HepG2 (cell line): Measurements from ENCODE around the gene NCOA3. TPM values are rescaled to one million over a fixed set of nuclear protein-coding genes. Genes with fewer than 3 reads are reported as not detected.

Experiments used
- DNMT1 ChIP-seq: sonication (generic); formaldehyde crosslinking; IDR thresholded peaks from 2 replicates; pipeline ENCODE4 v1.5.1; 2020; ENCODE audit warnings: mild to moderate bottlenecking, missing genetic modification reagents
- ELF4 ChIP-seq: sonication (generic); formaldehyde crosslinking; IDR thresholded peaks from 2 replicates; pipeline ENCODE4 v1.5.0; 2020; ENCODE audit warnings: missing genetic modification reagents, mild to moderate bottlenecking, moderate library complexity, borderline replicate concordance
- NCOA1 ChIP-seq: sonication (generic); formaldehyde crosslinking; IDR thresholded peaks from 2 replicates; pipeline ENCODE4 v1.9.0; 2021; ENCODE audit warnings: missing genetic modification reagents
- PAWR ChIP-seq: sonication (generic); formaldehyde crosslinking; IDR thresholded peaks from 2 replicates; pipeline ENCODE4 v1.4.0; 2020; ENCODE audit warnings: missing genetic modification reagents, mild to moderate bottlenecking, borderline replicate concordance
- ZBTB43 ChIP-seq: sonication (generic); formaldehyde crosslinking; conservative IDR thresholded peaks from 2 replicates; pipeline ENCODE4 v1.4.0; 2020; ENCODE audit warnings: missing genetic modification reagents
- ZEB1 ChIP-seq: IDR thresholded peaks from 2 replicates; pipeline ENCODE4 v1.6.1; 2012; ENCODE audit warnings: mild to moderate bottlenecking, low read depth, inconsistent platforms; ENCODE audit not compliant: insufficient replicate concordance
- ZHX1 ChIP-seq: sonication (generic); formaldehyde crosslinking; IDR thresholded peaks from 2 replicates; pipeline ENCODE4 v1.8.1; 2022; ENCODE audit warnings: low read depth, mild to moderate bottlenecking, missing genetic modification reagents
- ZNF3 ChIP-seq: IDR thresholded peaks from 2 replicates; pipeline ENCODE4 v1.7.0; 2017; ENCODE audit warnings: inconsistent platforms
- ZNF350 ChIP-seq: sonication (generic); formaldehyde crosslinking; IDR thresholded peaks from 2 replicates; pipeline ENCODE4 v1.4.0; 2020; ENCODE audit warnings: mild to moderate bottlenecking, low read depth, missing genetic modification reagents, borderline replicate concordance
- ZNF652 ChIP-seq: IDR thresholded peaks from 2 replicates; pipeline ENCODE4 v1.6.1; 2016; ENCODE audit warnings: low read depth, borderline replicate concordance
- ZNF772 ChIP-seq: sonication (generic); formaldehyde crosslinking; IDR thresholded peaks from 2 replicates; pipeline ENCODE4 v1.5.0; 2020; ENCODE audit warnings: mild to moderate bottlenecking, missing genetic modification reagents
- ZNF839 ChIP-seq: sonication (generic); formaldehyde crosslinking; IDR thresholded peaks from 2 replicates; pipeline ENCODE4 v1.4.0; 2020; ENCODE audit warnings: missing genetic modification reagents, mild to moderate bottlenecking, borderline replicate concordance
- polyA plus RNA-seq, 8 experiments: library from polyadenylated mRNA; depleted of rRNA in 3 of 8; stranded (reverse) in 7 of 8; unstranded in 1 of 8; fragments of >200 nt; fragmentation: Illumina TruSeq in 4 of 8; extraction: Trizol in 4 of 8; gene quantifications; 2 replicates each; pipeline versions ENCODE4 v1.2.1 to v1.2.3, GENCODE V29; 2011 to 2016; ENCODE audit warnings: low read depth in 4 of 8, missing spikeins in 1 of 8, mixed read lengths in 1 of 8; ENCODE audit not compliant: insufficient read depth in 1 of 8
- total RNA-seq, 5 experiments: library from RNA; depleted of rRNA; stranded (reverse); fragments of >200 nt; fragmentation: Illumina TruSeq; extraction: Trizol; gene quantifications; 2 replicates each; pipeline ENCODE4 v1.2.3, GENCODE V29; 2016; ENCODE audit warnings: low read depth in 1 of 5

Gene NCOA3
- total and polyA plus RNA-seq, 2 of the 13 experiments (the other 11 are each of a cell fraction or from before 2014, with no cell fraction given), result 35.0 to 56.8 TPM

GRCh38 chr20:47454298-47455132 lies 47.2 kb upstream of the NCOA3 start (continued):
- TF ChIP-seq PAWR (CRISPR knock-in tag) (no peak), ZNF772 (no peak), NCOA1 (CRISPR knock-in tag) (no peak), ZNF3 (CRISPR knock-in tag) (no peak), ZBTB43 (no peak), ZNF652 (CRISPR knock-in tag) (no peak), ELF4 (CRISPR knock-in tag) (no peak), ZNF839 (CRISPR knock-in tag) (no peak), ZHX1 (CRISPR knock-in tag) (no peak), ZEB1 (no peak), DNMT1 (CRISPR knock-in tag) (no peak), ZNF350 (peak; percentile 48)
